Vagina (tissue), 2 donors: ENCODE data around the gene TAS1R3. TPM values are rescaled to one million over a fixed set of nuclear protein-coding genes. Genes with fewer than 3 reads are reported as not detected.
"Not testable (repeated sequence)": the region's sequence is repeated elsewhere in the genome, so short reads cannot be mapped to it uniquely, and the experiment has no call there.

Source experiments
- DNase-seq, 2 donors: peaks; one replicate each; pipeline ENCODE4 v3.0.0-alpha.2; 2017; ENCODE audit errors: extremely low spot score in 2 of 2
- H3K27ac ChIP-seq: fragments of 200-600 bp; sonication (generic); one replicate; pipeline ENCODE4 v1.5.1; 2019
- H3K27me3 ChIP-seq: fragments of 200-600 bp; sonication (generic); one replicate; pipeline ENCODE4 v1.5.1; 2019
- H3K36me3 ChIP-seq, 2 donors: fragments of 200-600 bp; sonication (generic); one replicate each; pipeline ENCODE4 v1.5.1; 2017 to 2019
- H3K4me1 ChIP-seq: fragments of 200-600 bp; sonication (generic); one replicate; pipeline ENCODE4 v1.5.1; 2019
- H3K4me3 ChIP-seq, 2 donors: fragments of 200-600 bp; sonication (generic); 1 replicate in 1 of 2; 2 replicates in 1 of 2; pipeline ENCODE4 v1.5.1; 2016 to 2019
- H3K9me3 ChIP-seq: fragments of 200-600 bp; sonication (generic); one replicate; pipeline ENCODE4 v1.5.1; 2019
- POLR2A ChIP-seq, 2 donors: fragments of 450-650 bp; IDR thresholded peaks; one replicate each; pipeline ENCODE4 v1.6.1; 2017; ENCODE audit warnings: antibody characterized with exemption in 2 of 2, mild to moderate bottlenecking in 2 of 2, moderate library complexity in 2 of 2
- POLR2AphosphoS5 ChIP-seq, 2 donors: sonication (generic); formaldehyde crosslinking; IDR thresholded peaks; one replicate each; pipeline ENCODE4 v1.9.0; 2017; ENCODE audit warnings: antibody characterized with exemption in 2 of 2, mild to moderate bottlenecking in 2 of 2, low read depth in 1 of 2; ENCODE audit not compliant: insufficient read depth in 1 of 2
- intact Hi-C: fragments of 100-400 bp; cut with DNase I; formaldehyde crosslinking; loops from one replicate; pipeline ENCODE4 v1.15.1; 2023
- total RNA-seq: library from RNA; depleted of rRNA; stranded (reverse); fragments of >200 nt; gene quantifications from one replicate; pipeline ENCODE4 v1.2.3, GENCODE V29; 2016
- TF ChIP-seq, protein P1 (sequence below), 3 experiments: fragments of 450-650 bp in 2 of 3; fragments of 200-600 bp in 1 of 3; sonication (generic) in 1 of 3; IDR thresholded peaks; one replicate each; pipeline ENCODE4 v1.5.1; 2017 to 2019; ENCODE audit warnings: antibody characterized with exemption in 3 of 3, mild to moderate bottlenecking in 2 of 3, moderate library complexity in 2 of 3

Gene TAS1R3
- total RNA-seq, 1 donor from 2014 or later, result 0.74 TPM

DNA sequence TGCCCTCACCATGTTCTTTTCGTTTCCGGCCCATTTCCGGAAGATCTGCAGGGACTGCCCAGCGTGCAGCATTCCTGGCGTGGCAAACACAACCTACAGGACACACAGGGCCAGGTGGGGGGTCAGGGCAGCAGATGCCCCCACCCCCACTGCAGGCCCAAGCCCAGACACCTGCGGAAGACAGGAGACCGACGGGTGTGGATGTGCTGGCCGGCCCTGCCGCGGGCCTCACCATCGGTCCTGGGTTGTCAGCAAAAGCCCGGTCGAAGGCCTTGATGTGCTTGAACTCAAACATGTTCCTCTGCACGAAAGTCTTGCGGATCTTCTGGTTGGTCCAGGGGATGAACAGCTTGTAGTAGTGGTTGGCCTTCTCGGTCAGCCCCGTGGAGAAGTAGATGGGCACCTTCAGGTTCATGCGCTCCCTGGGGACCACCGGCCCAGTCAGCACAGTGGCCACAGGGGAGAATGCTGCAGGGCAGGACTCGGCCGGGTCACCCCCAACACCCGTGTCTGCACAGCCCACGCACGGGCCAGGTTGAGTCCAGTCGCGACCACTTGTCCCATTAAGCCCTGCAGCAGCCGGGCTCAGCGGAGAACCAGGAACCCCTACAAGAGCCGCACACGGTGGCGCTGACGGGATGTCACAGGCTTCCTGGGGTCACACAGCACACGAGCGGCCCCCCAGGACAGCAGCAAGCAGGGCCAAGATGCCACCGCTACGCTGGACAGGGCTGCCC, 17.4 kb upstream of the TAS1R3 start:
- intact Hi-C loops, result no loop called here
- TF ChIP-seq POLR2AphosphoS5 (IDR thresholded peaks at IDR 0.05; ENCODE audit: insufficient read depth in 1 of 2, low read depth in 1 of 2) (no peak), POLR2A (IDR thresholded peaks at IDR 0.05) (no peak)
- TF ChIP-seq, protein P1, sequence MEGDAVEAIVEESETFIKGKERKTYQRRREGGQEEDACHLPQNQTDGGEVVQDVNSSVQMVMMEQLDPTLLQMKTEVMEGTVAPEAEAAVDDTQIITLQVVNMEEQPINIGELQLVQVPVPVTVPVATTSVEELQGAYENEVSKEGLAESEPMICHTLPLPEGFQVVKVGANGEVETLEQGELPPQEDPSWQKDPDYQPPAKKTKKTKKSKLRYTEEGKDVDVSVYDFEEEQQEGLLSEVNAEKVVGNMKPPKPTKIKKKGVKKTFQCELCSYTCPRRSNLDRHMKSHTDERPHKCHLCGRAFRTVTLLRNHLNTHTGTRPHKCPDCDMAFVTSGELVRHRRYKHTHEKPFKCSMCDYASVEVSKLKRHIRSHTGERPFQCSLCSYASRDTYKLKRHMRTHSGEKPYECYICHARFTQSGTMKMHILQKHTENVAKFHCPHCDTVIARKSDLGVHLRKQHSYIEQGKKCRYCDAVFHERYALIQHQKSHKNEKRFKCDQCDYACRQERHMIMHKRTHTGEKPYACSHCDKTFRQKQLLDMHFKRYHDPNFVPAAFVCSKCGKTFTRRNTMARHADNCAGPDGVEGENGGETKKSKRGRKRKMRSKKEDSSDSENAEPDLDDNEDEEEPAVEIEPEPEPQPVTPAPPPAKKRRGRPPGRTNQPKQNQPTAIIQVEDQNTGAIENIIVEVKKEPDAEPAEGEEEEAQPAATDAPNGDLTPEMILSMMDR (IDR thresholded peaks at IDR 0.05), result no peak

DNA sequence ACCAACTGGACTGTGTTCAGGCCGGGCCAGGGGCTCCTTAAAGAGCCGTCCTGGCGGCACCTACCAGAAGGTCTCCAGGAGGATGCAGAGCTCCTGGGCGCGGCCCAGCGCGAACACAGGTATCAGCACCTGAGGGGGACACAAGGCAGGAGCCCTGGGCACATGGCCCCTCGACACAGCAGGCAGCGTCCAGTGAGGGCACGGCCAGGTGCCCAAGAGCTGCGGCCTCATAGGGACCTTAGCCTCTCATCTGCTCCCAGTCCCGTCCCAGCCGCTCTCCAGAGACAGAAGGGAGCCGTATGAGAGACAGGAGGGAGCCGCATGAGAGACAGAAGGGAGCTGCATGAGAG, 16.9 kb upstream of the TAS1R3 start:
- H3K4me1 ChIP-seq, result peaks cover 30% of the 10 kb centered on the region
- no peaks in the 10 kb centered on the region for H3K27me3 ChIP-seq
- DNase-seq, result no peak
- H3K9me3 ChIP-seq, result no peaks in the 10 kb centered on the region
- intact Hi-C loops, result no loop called here
- TF ChIP-seq, protein P1 (IDR thresholded peaks at IDR 0.05), result no peak
- TF ChIP-seq POLR2A (IDR thresholded peaks at IDR 0.05), result no peak
- no peak for TF ChIP-seq POLR2AphosphoS5 (IDR thresholded peaks at IDR 0.05; ENCODE audit: insufficient read depth in 1 of 2, low read depth in 1 of 2)
- H3K36me3 ChIP-seq, result peaks cover 0 to 42% of the 10 kb centered on the region in 2 donors
- no peak overlapping the region for H3K4me3 ChIP-seq
- no peak overlapping the region for H3K27ac ChIP-seq

More for the DNA sequence above, 17.4 kb upstream of the TAS1R3 start:
- Histone ChIP-seq H3K36me3 (peaks cover 0 to 42% of the 10 kb centered on the region in 2 donors), H3K27ac (no peak overlapping the region), H3K27me3 (no peaks in the 10 kb centered on the region), H3K4me1 (peaks cover 31% of the 10 kb centered on the region), H3K4me3 (no peak overlapping the region), H3K9me3 (no peaks in the 10 kb centered on the region)
- no peak for DNase-seq

DNA sequence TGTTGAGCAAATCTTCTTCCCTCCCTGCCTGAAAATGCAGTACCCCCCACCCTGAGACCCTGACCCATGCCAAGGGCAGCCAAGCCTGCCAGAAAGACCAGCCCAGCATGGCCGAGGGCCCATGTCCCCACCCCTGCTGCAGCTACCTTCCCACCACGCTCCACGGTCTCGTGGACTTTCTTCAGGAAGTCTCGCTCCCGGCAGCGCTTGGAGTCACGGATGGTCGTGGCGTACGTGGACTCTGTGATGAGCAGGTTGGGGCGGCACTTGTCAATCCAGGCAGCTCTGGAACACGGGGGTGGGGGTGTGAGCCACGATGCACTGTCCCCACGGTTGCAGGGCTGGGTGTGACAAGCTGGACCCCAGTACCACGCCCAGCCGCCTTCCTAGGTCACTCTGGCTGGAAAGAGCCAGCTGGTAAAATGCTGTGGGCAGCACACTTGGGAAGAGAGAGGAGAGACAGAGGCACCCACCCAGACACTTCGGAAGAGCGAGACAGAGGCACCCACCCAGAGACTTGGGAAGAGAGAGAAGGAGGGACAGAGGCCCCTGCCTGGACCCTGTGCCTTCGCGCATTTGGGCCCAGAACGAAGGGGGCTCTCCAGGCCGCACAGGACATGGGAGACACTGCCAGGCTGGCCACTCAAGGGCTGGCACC, 16.3 kb upstream of the TAS1R3 start:
- H3K4me1 ChIP-seq, result peaks cover 26% of the 10 kb centered on the region
- H3K36me3 ChIP-seq, result peaks cover 0 to 48% of the 10 kb centered on the region in 2 donors
- no peak overlapping the region for H3K27ac ChIP-seq
- DNase-seq, result no peak
- intact Hi-C loops, result no loop called here
- H3K4me3 ChIP-seq, result no peak overlapping the region
- no peaks in the 10 kb centered on the region for H3K27me3 ChIP-seq
- TF ChIP-seq, protein P1 (IDR thresholded peaks at IDR 0.05), result no peak
- TF ChIP-seq POLR2A (IDR thresholded peaks at IDR 0.05) (no peak), POLR2AphosphoS5 (IDR thresholded peaks at IDR 0.05; ENCODE audit: insufficient read depth in 1 of 2, low read depth in 1 of 2) (no peak)
- H3K9me3 ChIP-seq, result no peaks in the 10 kb centered on the region

DNA sequence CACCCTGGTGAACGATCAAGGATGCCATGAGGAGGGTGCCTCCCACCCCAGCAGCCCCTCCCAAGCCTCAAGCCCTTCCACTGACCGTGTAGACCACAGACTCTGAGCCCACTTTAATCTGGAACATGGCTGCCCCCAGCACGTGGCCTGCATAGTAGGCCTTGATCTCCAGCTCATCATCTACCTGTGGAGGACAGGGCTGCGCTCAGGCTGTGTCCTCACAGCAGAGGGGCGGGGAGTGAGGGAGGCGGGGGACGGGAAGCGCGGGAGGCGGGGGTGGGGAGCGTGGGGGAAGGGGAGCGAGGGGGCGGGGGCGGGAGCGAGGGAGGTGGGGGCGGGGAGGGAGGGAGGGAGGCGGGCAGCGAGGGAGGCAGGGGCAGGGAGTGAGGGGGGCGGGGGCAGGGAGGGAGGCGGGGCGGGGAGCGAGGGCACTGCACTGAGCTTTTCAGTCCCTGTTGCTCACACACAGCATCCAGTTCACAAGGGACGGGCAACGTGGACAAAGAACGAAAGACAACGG, 15.6 kb upstream of the TAS1R3 start:
- no peaks in the 10 kb centered on the region for H3K9me3 ChIP-seq
- no peak overlapping the region for H3K4me3 ChIP-seq
- no peaks in the 10 kb centered on the region for H3K27me3 ChIP-seq
- intact Hi-C loops, result no loop called here
- H3K27ac ChIP-seq, result no peak overlapping the region
- DNase-seq, result no peak
- H3K36me3 ChIP-seq, result peaks cover 0 to 54% of the 10 kb centered on the region in 2 donors
- TF ChIP-seq, protein P1 (IDR thresholded peaks at IDR 0.05), result no peak
- TF ChIP-seq POLR2A (IDR thresholded peaks at IDR 0.05), result no peak
- H3K4me1 ChIP-seq, result peaks cover 24% of the 10 kb centered on the region

DNA sequence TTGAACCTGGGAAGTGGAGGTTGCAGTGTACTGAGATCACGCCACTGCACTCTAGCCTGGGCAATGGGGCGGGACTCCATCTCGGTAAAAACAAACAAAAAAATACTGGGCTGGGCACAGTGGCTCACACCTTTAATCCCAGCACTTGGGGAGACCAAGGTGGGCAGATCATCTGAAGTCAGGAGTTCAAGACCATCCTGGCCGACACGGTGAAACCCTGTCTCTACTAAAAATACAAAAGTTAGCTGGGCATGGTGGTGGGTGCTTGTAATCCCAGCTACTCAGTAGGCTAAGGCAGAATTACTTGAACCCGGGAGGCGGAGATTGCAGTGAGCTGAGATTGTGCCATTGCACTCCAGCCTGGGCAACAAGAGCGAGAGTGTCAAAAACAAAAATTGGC, 14.9 kb upstream of the TAS1R3 start:
- DNase-seq, H3K27me3 ChIP-seq, intact Hi-C loops, H3K4me3 ChIP-seq, H3K9me3 ChIP-seq: not testable (repeated sequence)
- Histone ChIP-seq H3K36me3 (peaks cover 0 to 53% of the 10 kb centered on the region in 2 donors), H3K4me1 (peaks cover 30% of the 10 kb centered on the region), H3K27ac (peak overlapping the region; percentile 72)
